OCI-LY1 (cell line): ENCODE results near the gene GDA.

ENCODE experiments used
- CTCF ChIP-seq: fragments of 200-600 bp; sonication (generic), shearing (Covaris generic); IDR thresholded peaks from 2 replicates; pipeline ENCODE4 v1.5.1; 2017; ENCODE audit warnings: mild to moderate bottlenecking, antibody characterized with exemption, low read length, moderate library complexity, mixed read lengths
- EZH2 ChIP-seq: fragments of 200-600 bp; sonication (generic), shearing (Covaris generic); IDR thresholded peaks from 2 replicates; pipeline ENCODE4 v1.8.0; 2017; ENCODE audit warnings: borderline replicate concordance, mixed run types, mild to moderate bottlenecking, antibody characterized with exemption, low read length, moderate library complexity, mixed read lengths

DNA sequence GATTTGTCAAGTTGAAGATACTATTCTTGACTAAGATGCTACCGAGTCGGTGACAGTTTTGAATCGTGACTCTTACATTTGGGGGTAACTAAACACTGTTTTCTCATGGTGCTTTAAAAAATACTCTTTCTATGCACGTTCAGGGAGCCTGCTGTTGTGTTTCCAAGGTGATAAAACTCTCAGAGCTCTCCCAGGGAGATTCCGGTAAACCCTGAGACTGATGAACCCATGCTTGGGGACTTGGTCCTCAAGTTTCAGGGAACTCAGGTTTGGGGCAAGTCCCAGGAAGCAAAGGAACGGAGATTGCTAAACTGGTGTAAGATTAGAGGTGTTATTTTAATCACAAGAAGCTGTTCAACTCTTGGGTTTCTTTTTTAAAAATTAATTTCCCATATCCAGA is 1.4 kb downstream of the GDA start:
- TF ChIP-seq EZH2 (no peak), CTCF (no peak)
